ENCODE results near the gene GALR3.

Gene GALR3

DNA sequence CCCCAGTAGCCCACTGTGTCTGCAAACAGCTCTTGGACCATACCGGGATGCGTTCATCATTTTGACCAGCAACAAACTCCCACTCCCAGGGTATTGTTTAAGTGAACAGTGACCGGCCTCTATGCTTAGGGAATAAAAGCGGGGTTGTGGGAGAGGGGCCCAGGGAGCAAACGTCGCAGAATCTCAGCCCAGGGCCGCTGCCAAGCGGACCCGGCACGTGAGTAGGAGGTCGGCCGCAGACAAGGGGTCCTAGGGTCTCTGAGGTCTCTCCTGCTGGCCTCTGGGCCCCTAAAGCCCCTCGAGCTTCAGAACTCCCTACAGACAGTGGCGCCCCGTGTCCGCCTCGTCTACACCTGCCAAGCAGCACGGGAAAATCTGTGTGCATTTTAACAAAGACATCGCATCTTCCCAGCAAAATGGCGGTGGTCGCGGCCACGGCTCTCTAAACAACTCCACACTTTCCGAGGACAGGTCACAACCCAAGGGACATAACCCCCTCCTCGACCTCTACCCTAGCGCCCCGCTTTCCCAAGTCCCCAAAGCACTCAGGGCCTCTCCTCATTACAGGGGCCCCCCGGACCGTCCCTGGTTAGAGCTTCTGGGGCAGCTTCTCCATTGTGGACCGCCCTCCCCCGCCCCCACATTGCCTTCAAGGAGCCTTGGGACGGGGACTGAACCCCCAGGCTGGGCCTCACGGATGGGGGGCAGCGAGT lies 19.4 kb upstream of the GALR3 start:
- no peak for DNase-seq (ENCODE audit: low spot score)

DNA sequence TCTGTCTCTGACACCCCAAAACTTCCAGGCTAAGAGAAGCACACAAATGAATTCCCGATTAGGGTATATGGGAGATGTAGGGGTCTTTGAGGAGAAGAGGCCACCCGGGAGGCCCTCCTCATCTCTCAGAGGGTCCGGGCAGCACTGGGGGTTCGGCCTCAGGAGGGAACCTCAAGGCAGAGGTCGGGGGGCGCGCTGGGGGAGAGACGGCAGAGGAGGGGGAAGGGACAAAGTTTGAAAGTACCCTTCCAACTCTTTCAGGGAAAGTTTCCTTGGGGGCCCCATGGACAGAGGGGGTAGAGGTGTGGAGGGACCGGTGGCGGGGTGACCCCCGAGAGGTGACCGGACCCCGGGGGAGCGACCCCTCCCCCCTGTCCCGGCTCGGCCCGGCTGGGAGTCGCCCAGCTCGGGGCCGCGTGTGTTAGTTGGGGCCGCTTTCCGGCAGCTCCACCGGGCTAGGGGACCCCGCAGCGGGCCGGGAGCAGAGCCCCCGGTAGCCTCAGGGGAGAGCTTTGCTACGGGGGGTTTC lies 18.8 kb upstream of the GALR3 start:
- DNase-seq (ENCODE audit: low spot score): no peak

DNA sequence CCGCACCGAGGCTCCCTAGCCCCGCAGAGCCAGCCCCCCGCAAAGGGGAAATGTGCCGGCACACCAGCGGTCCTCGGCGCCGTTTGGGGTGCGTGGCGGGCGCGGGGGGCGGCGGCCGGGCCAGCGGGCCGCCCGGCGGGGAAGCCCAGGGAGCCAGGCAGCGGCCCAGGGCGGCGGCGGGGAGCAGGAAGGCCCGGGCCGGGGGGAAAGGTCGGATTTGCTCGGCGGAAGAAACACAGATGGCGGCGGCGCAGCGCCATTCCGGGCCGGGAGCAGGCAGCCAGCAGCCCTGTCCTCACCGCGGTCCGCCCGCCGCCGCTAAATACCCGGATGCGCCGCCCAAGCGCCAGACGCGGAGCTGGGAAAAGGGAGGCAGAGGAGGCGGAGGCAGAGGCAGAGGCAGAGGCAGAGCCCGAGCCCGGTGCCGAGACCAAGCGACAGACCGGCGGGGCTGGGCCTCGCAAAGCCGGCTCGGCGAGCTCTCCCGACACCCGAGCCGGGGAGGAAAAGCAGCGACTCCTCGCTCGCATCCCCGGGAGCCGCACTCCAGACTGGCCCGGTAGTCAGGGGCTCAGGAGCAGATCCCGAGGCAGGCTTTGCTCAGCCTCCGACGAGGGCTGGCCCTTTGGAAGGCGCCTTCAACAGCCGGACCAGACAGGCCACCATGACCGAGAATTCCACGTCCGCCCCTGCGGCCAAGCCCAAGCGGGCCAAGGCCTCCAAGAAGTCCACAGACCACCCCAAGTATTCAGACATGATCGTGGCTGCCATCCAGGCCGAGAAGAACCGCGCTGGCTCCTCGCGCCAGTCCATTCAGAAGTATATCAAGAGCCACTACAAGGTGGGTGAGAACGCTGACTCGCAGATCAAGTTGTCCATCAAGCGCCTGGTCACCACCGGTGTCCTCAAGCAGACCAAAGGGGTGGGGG lies 18.0 kb upstream of the GALR3 start:
- peak; percentile 68 for DNase-seq (ENCODE audit: low spot score)

DNA sequence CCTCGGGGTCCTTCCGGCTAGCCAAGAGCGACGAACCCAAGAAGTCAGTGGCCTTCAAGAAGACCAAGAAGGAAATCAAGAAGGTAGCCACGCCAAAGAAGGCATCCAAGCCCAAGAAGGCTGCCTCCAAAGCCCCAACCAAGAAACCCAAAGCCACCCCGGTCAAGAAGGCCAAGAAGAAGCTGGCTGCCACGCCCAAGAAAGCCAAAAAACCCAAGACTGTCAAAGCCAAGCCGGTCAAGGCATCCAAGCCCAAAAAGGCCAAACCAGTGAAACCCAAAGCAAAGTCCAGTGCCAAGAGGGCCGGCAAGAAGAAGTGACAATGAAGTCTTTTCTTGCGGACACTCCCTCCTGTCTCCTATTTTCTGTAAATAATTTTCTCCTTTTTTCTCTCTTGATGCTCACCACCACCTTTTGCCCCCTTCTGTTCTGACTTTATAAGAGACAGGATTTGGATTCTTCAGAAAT lies 17.3 kb upstream of the GALR3 start:
- no peak for DNase-seq (ENCODE audit: low spot score)

DNA sequence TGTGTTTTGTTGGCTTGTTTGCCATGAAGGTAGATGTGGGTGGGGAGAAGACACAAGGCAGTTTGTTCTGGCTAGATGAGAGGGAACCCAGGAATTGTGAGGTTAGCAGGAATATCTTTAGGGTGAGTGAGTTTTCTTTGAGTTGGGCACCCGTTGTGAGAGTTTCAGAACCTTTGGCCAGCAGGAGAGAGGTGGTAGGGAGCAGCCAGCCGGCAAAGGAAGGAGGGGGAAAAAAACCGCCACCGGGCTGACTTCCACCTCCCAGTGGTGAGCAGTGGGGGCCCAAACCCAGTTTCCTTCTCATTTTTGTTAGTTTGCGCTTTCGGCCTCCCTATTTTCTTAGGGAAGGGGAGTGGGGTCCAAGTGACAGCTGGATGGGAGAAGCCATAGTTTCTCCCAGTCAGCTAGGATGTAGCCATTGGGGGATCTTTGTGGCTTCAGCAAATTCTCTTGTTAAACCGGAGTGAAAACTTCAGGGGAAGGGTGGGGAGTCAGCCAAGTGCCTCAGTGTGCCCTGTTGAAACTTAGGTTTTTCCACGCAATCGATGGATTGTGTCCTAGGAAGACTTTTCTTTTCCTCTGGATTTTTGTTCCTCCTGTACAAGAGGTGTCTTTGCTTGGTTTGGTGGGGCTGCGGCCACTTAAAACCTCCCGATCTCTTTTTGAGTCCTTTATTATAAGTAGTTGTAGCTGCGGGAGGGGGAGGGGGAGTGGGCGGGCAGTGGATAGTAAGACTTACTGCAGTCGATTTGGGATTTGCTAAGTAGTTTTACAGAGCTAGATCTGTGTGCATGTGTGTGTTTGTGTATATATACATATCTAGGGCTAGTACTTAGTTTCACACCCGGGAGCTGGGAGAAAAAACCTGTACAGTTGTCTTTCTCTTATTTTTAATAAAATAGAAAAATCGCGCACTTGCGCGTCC lies 16.5 kb upstream of the GALR3 start:
- DNase-seq (ENCODE audit: low spot score): no peak

DNA sequence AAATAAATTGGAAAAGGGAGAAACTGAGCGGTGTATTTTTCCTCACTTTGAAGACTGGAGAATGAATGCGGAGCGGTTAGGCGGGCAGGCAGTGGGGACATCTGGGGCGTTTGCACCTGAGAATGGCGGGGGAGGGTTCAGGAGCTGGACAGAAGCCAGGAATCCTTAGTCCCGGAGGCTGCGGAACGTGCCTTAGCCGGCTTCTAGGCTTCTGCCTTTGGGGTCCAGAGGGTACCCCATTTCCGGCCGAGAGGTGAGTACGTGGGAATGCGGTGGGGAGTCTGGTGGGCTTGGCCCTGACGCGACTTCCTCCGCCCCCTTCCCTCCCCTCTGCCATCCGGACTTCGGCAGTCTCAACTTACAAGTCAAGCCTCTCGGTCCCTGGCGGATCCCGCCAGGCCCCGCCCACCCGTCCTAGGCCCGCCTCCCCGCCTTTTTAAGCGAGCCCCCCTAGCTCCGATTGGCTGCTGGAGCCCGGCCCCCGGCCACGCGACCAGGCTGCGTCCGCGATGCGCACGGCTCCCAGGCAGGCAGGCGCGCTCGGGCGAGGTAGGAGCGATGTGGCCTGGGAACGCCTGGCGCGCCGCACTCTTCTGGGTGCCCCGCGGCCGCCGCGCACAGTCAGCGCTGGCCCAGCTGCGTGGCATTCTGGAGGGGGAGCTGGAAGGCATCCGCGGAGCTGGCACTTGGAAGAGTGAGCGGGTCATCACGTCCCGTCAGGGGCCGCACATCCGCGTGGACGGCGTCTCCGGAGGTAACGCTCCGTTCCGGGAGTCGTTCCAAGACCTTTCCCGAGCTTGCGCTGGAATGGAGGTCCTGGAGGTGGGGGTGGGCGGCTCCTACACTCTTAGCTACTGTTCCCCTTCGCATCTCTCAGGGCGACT lies 15.5 kb upstream of the GALR3 start, which contains the start of gene GCAT:
TSS of gene GCAT (plus strand) at position 525 of the 884 bp plus-strand sequence. CDS start at position 559, 34 bp downstream.
- peak; percentile 90 for DNase-seq (ENCODE audit: low spot score)

DNA sequence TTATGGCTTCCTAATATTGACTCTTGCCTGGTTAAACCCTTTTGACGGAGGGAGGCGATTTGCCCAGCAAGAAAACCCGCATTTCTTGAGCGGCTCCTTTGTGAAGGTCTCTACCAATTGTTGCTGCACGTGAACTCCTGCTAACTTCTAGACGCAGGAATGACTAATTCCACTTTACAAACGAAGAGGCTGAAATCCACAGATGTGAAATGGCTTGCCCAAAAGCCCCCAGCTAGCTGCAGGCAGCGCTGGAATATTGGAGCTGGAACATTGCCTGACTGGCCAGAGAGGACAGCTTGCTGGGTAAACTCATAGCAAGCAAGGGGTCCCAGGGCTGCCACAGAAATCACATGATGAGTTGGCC lies 14.9 kb upstream of the GALR3 start:
- no peak for DNase-seq (ENCODE audit: low spot score)

DNA sequence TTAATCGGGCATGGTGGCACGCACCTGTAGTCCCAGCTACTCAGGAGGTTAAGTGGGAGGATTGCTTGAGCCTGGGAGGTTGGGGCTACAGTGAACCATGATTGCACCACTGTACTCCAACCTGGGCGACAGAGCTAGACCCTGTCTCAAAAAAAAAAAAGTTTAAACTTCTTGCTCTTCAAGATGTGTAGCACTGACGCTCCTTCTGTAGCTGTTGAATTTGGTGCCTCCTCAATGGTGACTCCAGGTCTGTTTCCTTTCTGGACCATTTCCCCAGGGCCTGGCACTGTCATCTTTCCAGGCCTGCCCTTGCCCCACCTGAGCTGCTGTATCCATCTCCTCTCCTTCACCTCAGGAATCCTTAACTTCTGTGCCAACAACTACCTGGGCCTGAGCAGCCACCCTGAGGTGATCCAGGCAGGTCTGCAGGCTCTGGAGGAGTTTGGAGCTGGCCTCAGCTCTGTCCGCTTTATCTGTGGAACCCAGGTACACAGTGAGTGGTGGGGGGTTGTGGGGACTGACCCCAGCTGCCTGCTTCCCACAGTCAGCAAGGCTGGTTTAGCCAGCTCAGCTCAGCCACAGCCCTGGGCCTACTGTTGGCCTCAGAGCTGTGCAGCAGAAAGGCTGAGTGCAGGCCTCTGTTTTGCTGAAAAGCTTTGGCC lies 13.4 kb upstream of the GALR3 start:
- no peak for DNase-seq (ENCODE audit: low spot score)

DNA sequence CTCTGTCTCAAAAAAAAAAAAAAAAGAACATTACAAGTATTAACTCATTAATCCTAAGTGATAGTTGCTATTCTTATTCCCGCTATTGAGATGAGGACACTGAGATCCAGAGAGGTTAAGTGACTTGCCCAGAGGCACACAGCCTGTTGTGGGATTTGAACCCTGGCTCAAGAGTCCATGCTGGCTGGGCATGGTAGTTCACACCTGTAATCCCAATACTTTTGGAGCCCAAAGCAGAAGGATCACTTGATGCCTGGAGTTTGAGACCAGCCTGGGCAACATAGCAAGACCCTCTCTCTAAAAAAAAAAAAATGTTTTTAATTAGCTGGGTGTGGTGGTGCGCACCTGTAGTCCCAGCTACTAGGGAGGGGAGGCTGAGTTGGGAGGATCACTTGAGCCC lies 11.3 kb upstream of the GALR3 start:
- no peak for DNase-seq (ENCODE audit: low spot score)

DNA sequence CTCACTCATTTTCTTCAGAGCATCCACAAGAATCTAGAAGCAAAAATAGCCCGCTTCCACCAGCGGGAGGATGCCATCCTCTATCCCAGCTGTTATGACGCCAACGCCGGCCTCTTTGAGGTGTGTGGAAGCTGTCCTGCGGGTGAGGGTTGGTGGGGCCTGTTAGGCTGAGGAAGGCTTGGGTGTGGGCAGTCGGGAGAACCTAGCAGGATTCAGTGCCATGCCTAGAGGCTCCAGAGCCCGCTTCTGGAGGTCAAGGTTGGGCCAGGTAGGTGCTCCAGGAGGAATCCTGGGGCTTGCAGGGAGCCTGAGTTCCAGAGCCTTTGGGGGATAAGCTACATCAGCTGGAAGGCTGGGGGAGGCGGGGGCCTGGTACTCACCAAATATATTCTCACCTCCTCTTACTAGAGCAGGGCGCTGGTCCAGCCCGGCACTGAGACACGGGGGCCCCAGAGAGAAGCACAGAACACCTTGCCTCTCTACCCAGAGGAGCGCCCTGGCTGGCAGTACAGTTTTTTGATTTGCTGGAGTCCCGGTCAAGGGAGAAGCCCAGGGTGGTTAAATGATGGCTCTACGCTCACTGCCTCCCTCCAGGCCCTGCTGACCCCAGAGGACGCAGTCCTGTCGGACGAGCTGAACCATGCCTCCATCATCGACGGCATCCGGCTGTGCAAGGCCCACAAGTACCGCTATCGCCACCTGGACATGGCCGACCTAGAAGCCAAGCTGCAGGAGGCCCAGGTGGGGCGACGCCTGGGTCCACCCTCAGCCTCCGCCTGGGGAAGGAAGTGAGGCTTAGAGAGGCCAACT lies 10.1 kb upstream of the GALR3 start:
- DNase-seq (ENCODE audit: low spot score): no peak

DNA sequence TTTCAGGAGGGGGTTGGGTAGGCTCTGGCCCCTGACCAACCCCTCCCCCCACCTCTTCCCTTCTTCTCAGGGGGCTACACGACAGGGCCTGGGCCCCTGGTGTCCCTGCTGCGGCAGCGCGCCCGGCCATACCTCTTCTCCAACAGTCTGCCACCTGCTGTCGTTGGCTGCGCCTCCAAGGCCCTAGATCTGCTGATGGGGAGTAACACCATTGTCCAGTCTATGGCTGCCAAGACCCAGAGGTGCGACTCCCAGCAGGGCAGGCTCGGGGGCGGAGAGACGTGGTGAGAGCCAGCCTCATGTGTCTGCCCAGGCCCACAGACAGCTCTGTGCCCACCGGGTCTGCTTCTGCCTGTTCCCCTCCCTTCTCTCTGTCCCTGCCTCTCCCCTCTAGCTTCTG lies 7.6 kb upstream of the GALR3 start:
- no peak for DNase-seq (ENCODE audit: low spot score)

DNA sequence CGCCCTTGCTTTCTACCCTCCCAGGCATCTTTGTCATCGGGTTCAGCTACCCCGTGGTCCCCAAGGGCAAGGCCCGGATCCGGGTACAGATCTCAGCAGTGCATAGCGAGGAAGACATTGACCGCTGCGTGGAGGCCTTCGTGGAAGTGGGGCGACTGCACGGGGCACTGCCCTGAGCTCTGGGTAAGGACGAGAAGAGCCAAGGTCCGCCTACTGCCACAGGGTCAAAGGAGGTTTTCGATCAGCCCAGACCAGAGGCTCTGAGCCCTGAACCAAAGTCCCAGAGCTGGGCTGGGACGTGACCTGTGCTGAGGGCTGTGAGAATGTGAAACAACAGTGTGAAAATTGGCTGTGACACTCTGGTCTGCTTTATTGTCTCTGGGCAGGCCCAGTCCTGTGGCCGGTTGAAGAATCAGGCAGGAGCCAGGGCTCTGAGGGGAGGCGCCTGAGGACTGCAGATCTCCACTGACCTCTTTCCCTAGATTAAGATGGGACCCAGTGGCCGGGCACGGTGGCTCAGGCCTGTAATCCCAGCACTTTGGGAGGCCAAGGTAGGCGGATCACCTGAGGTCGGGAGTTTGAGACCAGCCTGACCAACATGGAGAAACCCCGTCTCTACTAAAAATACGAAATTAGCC lies 6.5 kb upstream of the GALR3 start:
- DNase-seq (ENCODE audit: low spot score): no peak

DNA sequence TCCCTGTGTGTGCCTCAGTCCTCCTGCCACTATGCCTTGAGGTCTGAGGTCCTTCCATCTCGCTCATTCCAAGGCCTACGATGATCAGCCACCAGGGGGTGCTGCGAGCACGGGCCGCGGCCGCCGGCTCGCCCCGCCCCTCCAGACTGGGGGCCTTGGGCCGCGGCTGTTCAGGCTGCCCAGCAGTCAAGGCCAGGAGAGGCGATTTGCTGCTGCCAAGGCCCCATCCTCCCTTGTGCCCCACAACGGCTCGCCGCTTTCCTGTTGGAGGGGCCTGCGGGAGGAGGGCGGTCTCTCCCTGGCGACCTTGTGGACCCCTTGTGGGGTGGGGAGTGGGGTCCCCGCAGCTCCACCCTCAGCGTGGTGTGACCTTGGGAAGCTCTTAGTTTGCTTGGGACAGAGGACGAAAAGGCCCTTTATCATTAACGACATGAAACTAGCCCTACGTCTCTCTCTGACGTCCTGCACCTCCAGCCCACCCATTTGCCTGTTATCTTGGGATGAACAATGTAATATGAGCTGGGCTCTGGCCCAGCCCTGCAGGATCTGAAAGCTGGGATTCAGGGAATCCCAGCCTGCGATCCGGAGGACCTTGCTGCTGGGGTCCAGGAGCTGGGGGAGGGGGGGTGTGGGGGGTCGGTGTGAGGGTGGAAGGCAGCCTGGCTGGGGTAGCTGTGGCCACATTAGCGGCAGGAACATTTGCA lies 5.3 kb upstream of the GALR3 start:
- peak; percentile 80 for DNase-seq (ENCODE audit: low spot score)

DNA sequence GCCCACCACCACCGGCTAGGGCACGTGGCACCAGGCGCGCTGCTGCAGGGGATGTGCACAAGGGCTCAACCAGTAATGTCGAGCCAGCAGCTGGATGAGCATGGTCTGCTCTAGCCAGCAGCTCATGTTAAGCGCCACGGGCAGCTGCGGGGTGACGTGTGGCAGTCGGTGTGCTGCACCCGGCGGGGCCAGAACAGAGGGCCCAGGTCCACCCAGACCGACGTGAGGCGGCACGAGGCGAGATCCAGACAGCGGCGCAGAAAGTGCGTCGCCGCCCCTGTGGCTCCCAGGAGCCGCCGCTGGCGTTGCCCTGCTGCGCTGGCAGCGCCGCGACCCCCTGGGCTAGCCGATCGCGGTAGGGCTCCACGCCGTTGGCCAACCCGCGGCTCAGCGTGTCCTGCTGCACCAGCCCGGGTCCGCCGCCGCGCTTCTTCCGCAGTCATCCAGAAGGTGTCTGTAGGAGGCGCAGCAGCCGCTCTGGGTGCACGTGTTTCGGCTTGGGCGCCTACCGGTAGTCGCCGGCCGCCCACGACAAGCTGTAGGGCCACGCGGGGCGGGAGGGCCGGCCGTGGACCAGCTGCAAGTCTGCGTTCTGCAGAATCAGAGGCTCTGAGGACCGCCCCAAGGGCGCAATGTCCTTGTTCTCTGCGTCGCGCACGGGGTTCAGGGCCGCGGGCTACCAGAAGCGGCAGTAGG lies 4.6 kb upstream of the GALR3 start:
- peak; percentile 59 for DNase-seq (ENCODE audit: low spot score)

DNA sequence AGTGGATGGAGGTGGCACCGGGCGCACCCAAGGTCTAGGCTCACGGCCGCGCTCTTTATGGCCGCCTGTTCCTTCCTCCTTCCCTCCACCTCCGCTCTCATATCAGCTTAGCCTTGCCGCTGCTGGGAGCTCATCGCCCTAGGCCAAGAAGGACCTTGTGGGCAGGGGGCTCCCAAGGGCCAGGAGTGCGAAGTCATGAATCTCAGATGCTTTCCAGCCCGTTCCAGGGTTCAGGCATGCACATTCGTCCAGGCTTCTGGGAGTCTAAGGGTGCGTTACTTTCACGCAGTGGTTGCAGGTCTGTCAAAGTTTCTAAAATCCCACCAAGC lies 4.1 kb upstream of the GALR3 start:
- no peak for DNase-seq (ENCODE audit: low spot score)

DNA sequence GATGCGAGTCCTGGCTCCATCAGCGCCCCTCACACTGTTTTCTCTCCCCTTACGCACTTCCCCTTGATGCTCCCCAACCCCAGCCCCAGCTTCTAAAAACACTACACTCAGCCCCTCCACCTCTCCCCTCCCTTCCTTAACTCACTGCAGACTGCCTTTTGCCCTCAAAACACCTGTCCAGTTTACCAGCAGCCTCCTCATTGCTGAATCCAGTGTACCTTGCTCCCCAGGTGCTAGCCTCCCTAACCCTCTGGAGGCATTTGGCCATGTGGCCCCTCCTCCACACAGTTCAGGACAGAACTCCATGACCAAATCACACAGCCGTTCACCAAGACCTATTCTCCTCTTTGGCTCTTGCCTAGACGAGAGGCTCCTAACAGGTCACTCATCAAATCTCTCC lies 2.8 kb upstream of the GALR3 start:
- no peak for DNase-seq (ENCODE audit: low spot score)

DNA sequence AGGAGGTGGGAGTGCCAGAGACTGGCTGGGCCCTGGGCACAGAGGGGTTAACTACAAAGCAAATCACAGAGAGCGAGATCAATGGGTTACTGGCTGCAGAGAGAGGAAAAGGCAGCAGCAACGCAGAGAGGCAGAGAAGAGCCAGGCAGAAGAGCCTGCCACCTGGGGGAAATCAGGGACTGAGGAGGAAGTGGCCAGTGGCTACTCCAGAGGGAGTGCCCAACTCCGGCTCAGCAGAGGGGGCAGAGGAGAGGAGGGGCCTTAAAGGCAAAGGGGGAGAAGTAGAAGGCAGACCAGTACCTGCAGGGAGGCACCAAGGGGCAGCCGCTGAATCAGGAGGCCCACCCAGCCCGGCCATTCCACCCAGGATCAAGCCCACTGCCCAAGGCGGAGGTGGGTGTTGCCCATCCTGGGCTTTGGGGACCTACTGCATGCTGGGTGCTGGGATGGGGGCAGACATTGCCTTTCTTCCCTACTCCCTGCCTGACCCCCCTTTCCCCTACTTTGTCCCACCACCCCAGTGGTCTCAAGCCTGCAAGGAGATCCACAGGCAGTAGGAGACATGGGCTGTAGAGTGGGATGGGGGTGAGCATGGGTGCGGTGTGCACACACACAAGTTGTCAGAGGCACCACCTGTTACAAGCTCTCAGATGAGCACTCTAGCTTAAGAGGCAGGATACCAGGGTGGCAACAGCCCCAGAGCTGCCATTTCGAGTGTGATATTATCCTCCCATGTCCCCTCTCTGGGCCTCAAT lies 926 bp upstream of the GALR3 start:
- DNase-seq (ENCODE audit: low spot score): no peak
